HG03175 (cell line): Measurements from ENCODE around the gene ALG12.
"Not testable (repeated sequence)": the region's sequence is repeated elsewhere in the genome, so short reads cannot be mapped to it uniquely, and the experiment has no call there.

Experiments used
- ATAC-seq: cut with Tn5 transposase; IDR thresholded peaks from one replicate; pipeline ENCODE4 v1.9.1; 2021; ENCODE audit warnings: mild to moderate bottlenecking, moderate library complexity; ENCODE audit not compliant: unreplicated experiment

ALG12 gene

GRCh38 chr22:49871482-49871881 is 46.8 kb downstream of the ALG12 start:
- ATAC-seq = no peak

- no peak for ATAC-seq
Observed at GRCh38 chr22:49869845-49870712, 48.2 kb downstream of the ALG12 start.

GRCh38 chr22:49869086-49869830 is 49.0 kb downstream of the ALG12 start:
- no peak for ATAC-seq

GRCh38 chr22:49867303-49868265 is 50.7 kb downstream of the ALG12 start:
- ATAC-seq = no peak

- no peak for ATAC-seq
Observed at GRCh38 chr22:49866646-49867045, 51.6 kb downstream of the ALG12 start.

- ATAC-seq = no peak
Observed at GRCh38 chr22:49866134-49866533, 52.1 kb downstream of the ALG12 start.

- ATAC-seq = no peak
Observed at GRCh38 chr22:49865156-49865555, 53.1 kb downstream of the ALG12 start.

- no peak for ATAC-seq
Observed at GRCh38 chr22:49863931-49864330, 54.3 kb downstream of the ALG12 start.

GRCh38 chr22:49862496-49862776 is 55.8 kb downstream of the ALG12 start:
- ATAC-seq = no peak

GRCh38 chr22:49861642-49862495 is 56.4 kb downstream of the ALG12 start:
- no peak for ATAC-seq

GRCh38 chr22:49858827-49859226 is 59.4 kb downstream of the ALG12 start:
- no peak for ATAC-seq

GRCh38 chr22:49856766-49857618 is 61.2 kb downstream of the ALG12 start:
- ATAC-seq = no peak

GRCh38 chr22:49856343-49856742 is 61.9 kb downstream of the ALG12 start:
- ATAC-seq = no peak

GRCh38 chr22:49855251-49855911 is 62.9 kb downstream of the ALG12 start:
- no peak for ATAC-seq

GRCh38 chr22:49853981-49854831 is 64.0 kb downstream of the ALG12 start:
- ATAC-seq = peak; percentile 24

- ATAC-seq = peak; percentile 77
Observed at GRCh38 chr22:49852898-49853894, 65.0 kb downstream of the ALG12 start, which contains the start of gene ZBED4. Gene ZBED4 (plus strand): TSS chr22:49853844. CDS start chr22:49883663, 29,819 bp downstream.

GRCh38 chr22:49852568-49852897 is 65.7 kb downstream of the ALG12 start:
- ATAC-seq = not testable (repeated sequence)
